Nephron progenitor cell (in vitro differentiated cells): Measurements from ENCODE around the gene NRXN2.
"Not testable (repeated sequence)": the region's sequence is repeated elsewhere in the genome, so short reads cannot be mapped to it uniquely, and the experiment has no call there.

Experiments
- DNase-seq: peaks from one replicate; pipeline ENCODE4 v3.0.0; 2021
- H3K27ac Mint-ChIP-seq: 2 replicates; pipeline ENCODE4 v1.8.0; 2021; ENCODE audit warnings: mild to moderate bottlenecking, moderate library complexity, mixed read lengths
- H3K27me3 Mint-ChIP-seq: 2 replicates; pipeline ENCODE4 v1.8.0; 2021; ENCODE audit warnings: mild to moderate bottlenecking, low read depth, mixed read lengths; ENCODE audit not compliant: poor library complexity
- H3K36me3 Mint-ChIP-seq: 2 replicates; pipeline ENCODE4 v1.8.0; 2021; ENCODE audit warnings: low read depth, mixed read lengths
- H3K4me1 Mint-ChIP-seq: 2 replicates; pipeline ENCODE4 v1.8.0; 2021; ENCODE audit warnings: mixed read lengths
- H3K4me3 Mint-ChIP-seq: 2 replicates; pipeline ENCODE4 v1.8.0; 2021; ENCODE audit warnings: mild to moderate bottlenecking, moderate library complexity, mixed read lengths
- H3K9me3 Mint-ChIP-seq: 2 replicates; pipeline ENCODE4 v1.8.0; 2021; ENCODE audit warnings: mild to moderate bottlenecking, moderate library complexity, mixed read lengths
- CTCF ChIP-seq: fragments of 200-600 bp; sonication (generic); IDR thresholded peaks from 2 replicates; pipeline ENCODE4 v1.5.0; 2021; ENCODE audit warnings: antibody characterized with exemption

Gene NRXN2

GRCh38 chr11:64710418-64711137, 12.4 kb downstream of the NRXN2 start:
- peak overlapping the region; percentile 57 for H3K4me3 Mint-ChIP-seq

GRCh38 chr11:64705501-64705900, 17.5 kb downstream of the NRXN2 start:
- Mint-ChIP-seq H3K9me3 (peaks cover 5% of the 10 kb centered on the region), H3K4me3 (no peak overlapping the region), H3K27me3 (peaks cover 76% of the 10 kb centered on the region), H3K4me1 (peaks cover 20% of the 10 kb centered on the region), H3K27ac (no peak overlapping the region), H3K36me3 (no peaks in the 10 kb centered on the region)
- no peak for DNase-seq
- TF ChIP-seq CTCF: no peak

More at GRCh38 chr11:64710418-64711137, 12.4 kb downstream of the NRXN2 start:
- TF ChIP-seq CTCF: no peak
- no peaks in the 10 kb centered on the region for H3K36me3 Mint-ChIP-seq
- peaks cover 52% of the 10 kb centered on the region for H3K4me1 Mint-ChIP-seq
- H3K27me3 Mint-ChIP-seq: peaks cover 87% of the 10 kb centered on the region
- H3K27ac Mint-ChIP-seq: no peak overlapping the region
- DNase-seq: no peak
- no peaks in the 10 kb centered on the region for H3K9me3 Mint-ChIP-seq

- DNase-seq: no peak
- H3K27me3 Mint-ChIP-seq: peaks cover 66% of the 10 kb centered on the region
- no peak overlapping the region for H3K27ac Mint-ChIP-seq
- peaks cover 14% of the 10 kb centered on the region for H3K4me1 Mint-ChIP-seq
- no peaks in the 10 kb centered on the region for H3K36me3 Mint-ChIP-seq
- TF ChIP-seq CTCF: no peak
- H3K4me3 Mint-ChIP-seq: no peak overlapping the region
- peaks cover 5% of the 10 kb centered on the region for H3K9me3 Mint-ChIP-seq
Measured at GRCh38 chr11:64703048-64703447, 19.9 kb downstream of the NRXN2 start.

- not testable (repeated sequence) for H3K4me3 Mint-ChIP-seq, H3K27ac Mint-ChIP-seq, H3K36me3 Mint-ChIP-seq, DNase-seq, H3K9me3 Mint-ChIP-seq
- peaks cover 13% of the 10 kb centered on the region for H3K4me1 Mint-ChIP-seq
- H3K27me3 Mint-ChIP-seq: peaks cover 57% of the 10 kb centered on the region
Measured at GRCh38 chr11:64701956-64702355, 21.0 kb downstream of the NRXN2 start.

- Mint-ChIP-seq H3K27ac (no peak overlapping the region), H3K9me3 (peaks cover 5% of the 10 kb centered on the region), H3K36me3 (no peaks in the 10 kb centered on the region), H3K4me1 (peaks cover 40% of the 10 kb centered on the region), H3K27me3 (peaks cover 60% of the 10 kb centered on the region), H3K4me3 (no peak overlapping the region)
- TF ChIP-seq CTCF: no peak
- no peak for DNase-seq
Measured at GRCh38 chr11:64698427-64698826, 24.6 kb downstream of the NRXN2 start.

- DNase-seq: no peak
- Mint-ChIP-seq H3K4me1 (peaks cover 46% of the 10 kb centered on the region), H3K9me3 (peaks cover 5% of the 10 kb centered on the region), H3K27ac (no peak overlapping the region), H3K36me3 (no peaks in the 10 kb centered on the region), H3K4me3 (no peak overlapping the region), H3K27me3 (peaks cover 61% of the 10 kb centered on the region)
- TF ChIP-seq CTCF: no peak
Measured at GRCh38 chr11:64697663-64698375, 25.2 kb downstream of the NRXN2 start.
